AG04449 (cell line): Measurements from ENCODE around the gene CNTN4.

Experiments
- CTCF ChIA-PET: fragments of 350-600 bp; formaldehyde crosslinking; extraction: SDS; loops from one replicate; lab custom pipeline; 2021; ENCODE audit warnings: antibody characterized with exemption; lab: Yijun Ruan, JAX
- POLR2A ChIA-PET: fragments of 400-600, 350-600 bp; formaldehyde crosslinking; extraction: SDS; loops from one replicate; lab custom pipeline; 2020; ENCODE audit warnings: antibody characterized with exemption, inconsistent platforms; lab: Yijun Ruan, JAX
- DNase-seq: peaks from one replicate; pipeline ENCODE4 v3.0.0-alpha.2; 2010; ENCODE audit warnings: low read depth, low spot score
- H3K4me3 ChIP-seq: 2 replicates; pipeline ENCODE4 v1.5.1; 2011; ENCODE audit warnings: low read depth, mild to moderate bottlenecking, control low read depth, low read length
- CTCF ChIP-seq: IDR thresholded peaks from one replicate; pipeline ENCODE4 v1.5.1; 2011; ENCODE audit warnings: mild to moderate bottlenecking, moderate library complexity, low read length, control low read depth, inconsistent platforms; ENCODE audit not compliant: insufficient read depth; ENCODE audit errors: missing control alignments

The CNTN4 gene

GRCh38 chr3:2261747-2262146 is 163.1 kb downstream of the CNTN4 start:
- no peak for TF ChIP-seq CTCF
- ChIA-PET CTCF (no interaction called here), POLR2A (no interaction called here)
- H3K4me3 ChIP-seq = no peak overlapping the region
- no peak for DNase-seq

DNA sequence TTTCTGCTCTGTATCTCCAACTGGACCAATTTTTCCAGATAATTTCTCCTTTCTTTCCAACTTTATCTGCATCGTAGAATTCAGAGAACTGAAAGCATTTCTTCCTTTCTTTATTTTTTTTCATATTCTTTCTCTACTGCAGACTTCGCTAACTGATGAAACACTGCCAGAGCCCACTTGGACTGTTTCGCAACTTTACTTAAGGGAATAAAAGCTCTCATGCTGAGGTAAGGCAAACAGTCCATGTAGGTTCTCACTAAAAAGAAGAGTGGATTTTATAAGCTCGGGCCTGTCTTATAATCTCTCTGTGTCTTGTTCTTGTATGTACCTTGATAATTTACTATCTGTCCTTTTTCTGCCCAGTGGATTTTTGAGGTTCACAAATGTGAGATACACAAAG is 163.5 kb downstream of the CNTN4 start:
- CTCF ChIA-PET = no interaction called here
- no peak for TF ChIP-seq CTCF
- DNase-seq = no peak
- H3K4me3 ChIP-seq = no peak overlapping the region
- POLR2A ChIA-PET = no interaction called here

DNA sequence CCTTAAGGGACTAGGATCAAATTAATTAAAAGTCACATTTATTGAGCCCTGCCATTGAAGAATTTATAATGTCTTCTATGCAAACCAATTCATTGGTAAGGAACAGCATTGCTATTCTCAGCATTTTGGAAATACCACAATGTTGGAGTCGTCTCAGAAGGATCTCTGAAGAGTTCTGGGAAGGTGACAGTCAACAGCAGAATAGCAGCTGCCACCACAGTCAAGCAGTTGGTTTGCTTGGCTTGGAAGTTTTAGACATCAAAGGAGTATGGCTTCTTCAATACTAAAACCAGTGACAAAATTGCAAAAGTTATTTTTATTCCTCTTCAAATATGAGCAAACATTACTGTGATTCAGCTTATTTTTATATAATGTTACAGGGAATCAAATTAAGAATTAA is 167.9 kb downstream of the CNTN4 start:
- no peak for TF ChIP-seq CTCF
- CTCF ChIA-PET = no interaction called here

GRCh38 chr3:2268779-2269178 is 170.1 kb downstream of the CNTN4 start:
- POLR2A ChIA-PET = no interaction called here

More for the DNA sequence above, 167.9 kb downstream of the CNTN4 start:
- POLR2A ChIA-PET = no interaction called here
- DNase-seq = no peak
- no peak overlapping the region for H3K4me3 ChIP-seq

GRCh38 chr3:2274526-2274925 is 175.9 kb downstream of the CNTN4 start:
- ChIA-PET POLR2A (no interaction called here), CTCF (no interaction called here)
- no peak overlapping the region for H3K4me3 ChIP-seq
- DNase-seq = no peak
- TF ChIP-seq CTCF = no peak

More at GRCh38 chr3:2268779-2269178, 170.1 kb downstream of the CNTN4 start:
- TF ChIP-seq CTCF = no peak
- H3K4me3 ChIP-seq = no peak overlapping the region
- DNase-seq = no peak
- CTCF ChIA-PET = no interaction called here

DNA sequence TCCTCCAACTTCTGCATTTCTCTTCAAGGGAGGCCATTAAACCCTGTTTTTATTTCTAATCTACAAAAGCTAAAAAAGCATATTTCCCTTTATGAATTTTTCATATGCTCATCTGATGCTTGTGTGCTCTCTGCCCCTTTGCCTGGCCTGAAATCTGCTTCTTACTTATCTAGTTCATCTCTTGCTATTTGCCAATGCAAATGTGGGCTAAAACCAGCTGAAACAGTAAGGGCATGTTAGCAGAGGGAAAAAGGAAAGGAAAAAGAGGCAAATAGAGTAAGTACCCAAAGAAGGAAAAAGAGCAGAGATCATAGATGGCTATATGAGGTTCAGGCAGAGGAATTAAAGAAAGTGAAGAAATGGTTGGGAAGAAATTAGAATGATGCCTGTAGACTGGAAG is 185.2 kb downstream of the CNTN4 start:
- POLR2A ChIA-PET = no interaction called here
- no peak for TF ChIP-seq CTCF
- no peak overlapping the region for H3K4me3 ChIP-seq
- no peak for DNase-seq
- CTCF ChIA-PET = no interaction called here

DNA sequence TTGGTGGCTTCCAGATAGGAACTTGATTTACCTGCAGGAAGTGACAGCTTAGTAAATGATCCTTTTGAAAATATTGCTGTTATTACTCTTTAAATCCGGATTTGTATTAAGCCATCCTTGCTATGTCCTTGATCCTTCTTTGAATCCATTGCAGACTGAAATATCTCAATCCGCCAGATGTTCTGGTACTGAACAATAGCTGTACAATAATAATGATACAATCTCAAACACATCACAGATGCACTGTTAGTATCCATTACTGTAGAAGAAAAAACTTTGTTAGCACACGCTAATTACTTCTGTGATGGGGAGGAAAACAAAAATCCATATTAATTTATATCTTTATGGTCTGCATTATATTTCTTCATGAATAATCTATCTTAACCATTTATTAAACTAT is 202.3 kb downstream of the CNTN4 start:
- DNase-seq = no peak
- H3K4me3 ChIP-seq = no peak overlapping the region
- no peak for TF ChIP-seq CTCF
- CTCF ChIA-PET = no interaction called here
- POLR2A ChIA-PET = no interaction called here
